ENCODE data around the gene GAPDH. TPM values are rescaled to one million over a fixed set of nuclear protein-coding genes. Genes with fewer than 3 reads are reported as not detected.
"Not testable (repeated sequence)": the region's sequence is repeated elsewhere in the genome, so short reads cannot be mapped to it uniquely, and the experiment has no call there.

Gene GAPDH
- total and polyA plus RNA-seq, 12 donors, result 1,734 to 4,338 (median 2,450) TPM

GRCh38 chr12:6494258-6494743, 40.0 kb upstream of the GAPDH start:
- no peak for TF ChIP-seq POLR2A (IDR thresholded peaks at IDR 0.05)
- TF ChIP-seq CTCF (IDR thresholded peaks at IDR 0.05), result no peak
- H3K27ac ChIP-seq, result peak overlapping the region in 4 of 5 donors; percentile 85 to 92 (median 92)
- peaks cover 15 to 23% of the 10 kb centered on the region in 2 donors for H3K4me1 ChIP-seq (replicated peaks in 1 of 2)
- peak overlapping the region in 2 of 4 donors; percentile 38 to 51 for H3K4me3 ChIP-seq
- H3K27me3 ChIP-seq, result no peaks in the 10 kb centered on the region
- intact Hi-C loops (cut with DNase I), result no loop called here
- H3K36me3 ChIP-seq (replicated peaks in 1 of 2), result peaks cover 0 to 21% of the 10 kb centered on the region in 2 donors
- no peaks in the 10 kb centered on the region for H3K9me3 ChIP-seq (replicated peaks in 1 of 3)
- WGBS, 4 donors, result 1 to 4% (median 1%) methylated on average over 14 of the region's 14 CpGs
- DNase-seq, result no peak

- Histone ChIP-seq H3K4me1 (replicated peaks in 1 of 2) (peaks cover 15 to 23% of the 10 kb centered on the region in 2 donors), H3K9me3 (replicated peaks in 1 of 3) (no peaks in the 10 kb centered on the region), H3K27me3 (no peaks in the 10 kb centered on the region), H3K4me3 (no peak overlapping the region), H3K36me3 (replicated peaks in 1 of 2) (peaks cover 0 to 23% of the 10 kb centered on the region in 2 donors), H3K27ac (no peak overlapping the region)
- no peak for TF ChIP-seq POLR2A (IDR thresholded peaks at IDR 0.05)
- no peak for TF ChIP-seq CTCF (IDR thresholded peaks at IDR 0.05)
- no peak for DNase-seq
- WGBS, 4 donors, result 64 to 89% (median 84%) methylated on average over 1 of the region's 1 CpG
- intact Hi-C loops (cut with DNase I), result no loop called here
These were observed 39.3 kb upstream of the GAPDH start for GRCh38 chr12:6494968-6495367.

GRCh38 chr12:6497291-6497690, 37.0 kb upstream of the GAPDH start:
- intact Hi-C loops (cut with DNase I); H3K4me3 ChIP-seq; H3K27me3 ChIP-seq; H3K27ac ChIP-seq; H3K9me3 ChIP-seq (replicated peaks in 1 of 3); DNase-seq: not testable (repeated sequence)
- Histone ChIP-seq H3K4me1 (replicated peaks in 1 of 2) (peaks cover 12 to 20% of the 10 kb centered on the region in 2 donors), H3K36me3 (replicated peaks in 1 of 2) (peaks cover 0 to 20% of the 10 kb centered on the region in 2 donors)
- 69 to 91% (median 80%) methylated on average over 3 of the region's 3 CpGs for WGBS, 4 donors

- intact Hi-C loops (cut with DNase I), result no loop called here
- Histone ChIP-seq H3K36me3 (replicated peaks in 1 of 2) (peaks cover 0 to 33% of the 10 kb centered on the region in 2 donors), H3K9me3 (replicated peaks in 1 of 3) (no peaks in the 10 kb centered on the region)
These were observed 33.9 kb upstream of the GAPDH start for GRCh38 chr12:6500466-6500865.

More at GRCh38 chr12:6500466-6500865, 33.9 kb upstream of the GAPDH start:
- peaks cover 0 to 2% of the 10 kb centered on the region in 2 donors for H3K4me1 ChIP-seq (replicated peaks in 1 of 2)
- TF ChIP-seq POLR2A (IDR thresholded peaks at IDR 0.05) (no peak), CTCF (IDR thresholded peaks at IDR 0.05) (no peak)
- H3K27ac ChIP-seq, result no peak overlapping the region
- no peaks in the 10 kb centered on the region for H3K27me3 ChIP-seq
- H3K4me3 ChIP-seq, result no peak overlapping the region
- DNase-seq, result no peak
- 91 to 96% (median 94%) methylated on average over 2 of the region's 2 CpGs for WGBS, 4 donors
